ENCODE results near the gene ACSS2. TPM values are rescaled to one million over a fixed set of nuclear protein-coding genes. Genes with fewer than 3 reads are reported as not detected.

Gene ACSS2
- total and polyA plus RNA-seq, 8 donors = 50.4 to 152 (median 58.7) TPM

- H3K4me1 ChIP-seq = peaks cover 5 to 21% of the 10 kb centered on the region in 2 donors
- H3K4me3 ChIP-seq = peak overlapping the region; percentile 65 to 77
- H3K36me3 ChIP-seq = peaks cover 0 to 9% of the 10 kb centered on the region in 2 donors
- TF ChIP-seq CTCF (IDR thresholded peaks at IDR 0.05) = no peak
- DNase-seq (no peak), ATAC-seq (no peak)
- peak overlapping the region; percentile 89 to 92 for H3K27ac ChIP-seq
- H3K9me3 ChIP-seq = no peaks in the 10 kb centered on the region
- H3K27me3 ChIP-seq = no peaks in the 10 kb centered on the region
- intact Hi-C loops (cut with DNase I) = loop anchor here in 1 of 2 donors (2.0 kb wide), 1 partner anchor 81 kb away; no protein-coding TSS in a partner anchor
Observed at GRCh38 chr20:34956041-34956458, 79.6 kb downstream of the ACSS2 start.

GRCh38 chr20:34956751-34957472 is 80.5 kb downstream of the ACSS2 start:
- H3K27me3 ChIP-seq = no peaks in the 10 kb centered on the region
- peaks cover 5 to 21% of the 10 kb centered on the region in 2 donors for H3K4me1 ChIP-seq

GRCh38 chr20:34964486-34964885 is 88.1 kb downstream of the ACSS2 start:
- H3K36me3 ChIP-seq = no peaks in the 10 kb centered on the region
- no peak for TF ChIP-seq CTCF (IDR thresholded peaks at IDR 0.05)
- no peaks in the 10 kb centered on the region for H3K9me3 ChIP-seq
- no peak overlapping the region for H3K27ac ChIP-seq
- intact Hi-C loops (cut with DNase I) = no loop called here
- ATAC-seq (no peak), DNase-seq (no peak)
- no peaks in the 10 kb centered on the region for H3K27me3 ChIP-seq
- H3K4me1 ChIP-seq = no peaks in the 10 kb centered on the region
- H3K4me3 ChIP-seq = no peak overlapping the region

More at GRCh38 chr20:34956751-34957472, 80.5 kb downstream of the ACSS2 start:
- no peak overlapping the region for H3K27ac ChIP-seq
- intact Hi-C loops (cut with DNase I) = loop anchor here in 1 of 2 donors (2.0 kb wide), 1 partner anchor 82 kb away; no protein-coding TSS in a partner anchor
- peaks cover 0 to under 1% of the 10 kb centered on the region in 2 donors for H3K36me3 ChIP-seq
- ATAC-seq (no peak), DNase-seq (no peak)
- no peak for TF ChIP-seq CTCF (IDR thresholded peaks at IDR 0.05)
- no peak overlapping the region for H3K4me3 ChIP-seq
- H3K9me3 ChIP-seq = no peaks in the 10 kb centered on the region

- DNase-seq (no peak), ATAC-seq (no peak)
- Histone ChIP-seq H3K36me3 (no peaks in the 10 kb centered on the region), H3K4me1 (no peaks in the 10 kb centered on the region), H3K27me3 (no peaks in the 10 kb centered on the region), H3K4me3 (no peak overlapping the region), H3K27ac (no peak overlapping the region), H3K9me3 (no peaks in the 10 kb centered on the region)
- TF ChIP-seq CTCF (IDR thresholded peaks at IDR 0.05) = no peak
- intact Hi-C loops (cut with DNase I) = no loop called here
Observed at GRCh38 chr20:34965051-34965450, 88.6 kb downstream of the ACSS2 start.

GRCh38 chr20:34967421-34967820 is 91.0 kb downstream of the ACSS2 start:
- ATAC-seq = no peak
- intact Hi-C loops (cut with DNase I) = no loop called here
- H3K27ac ChIP-seq = no peak overlapping the region

More at GRCh38 chr20:34967421-34967820, 91.0 kb downstream of the ACSS2 start:
- no peaks in the 10 kb centered on the region for H3K36me3 ChIP-seq
- H3K4me3 ChIP-seq = no peak overlapping the region
- no peaks in the 10 kb centered on the region for H3K27me3 ChIP-seq
- TF ChIP-seq CTCF (IDR thresholded peaks at IDR 0.05) = no peak
- no peaks in the 10 kb centered on the region for H3K4me1 ChIP-seq
- DNase-seq = no peak
- H3K9me3 ChIP-seq = no peaks in the 10 kb centered on the region

Data from left lung (tissue), 10 donors.